ENCODE measurements around the gene TTC6.

The TTC6 gene

DNA sequence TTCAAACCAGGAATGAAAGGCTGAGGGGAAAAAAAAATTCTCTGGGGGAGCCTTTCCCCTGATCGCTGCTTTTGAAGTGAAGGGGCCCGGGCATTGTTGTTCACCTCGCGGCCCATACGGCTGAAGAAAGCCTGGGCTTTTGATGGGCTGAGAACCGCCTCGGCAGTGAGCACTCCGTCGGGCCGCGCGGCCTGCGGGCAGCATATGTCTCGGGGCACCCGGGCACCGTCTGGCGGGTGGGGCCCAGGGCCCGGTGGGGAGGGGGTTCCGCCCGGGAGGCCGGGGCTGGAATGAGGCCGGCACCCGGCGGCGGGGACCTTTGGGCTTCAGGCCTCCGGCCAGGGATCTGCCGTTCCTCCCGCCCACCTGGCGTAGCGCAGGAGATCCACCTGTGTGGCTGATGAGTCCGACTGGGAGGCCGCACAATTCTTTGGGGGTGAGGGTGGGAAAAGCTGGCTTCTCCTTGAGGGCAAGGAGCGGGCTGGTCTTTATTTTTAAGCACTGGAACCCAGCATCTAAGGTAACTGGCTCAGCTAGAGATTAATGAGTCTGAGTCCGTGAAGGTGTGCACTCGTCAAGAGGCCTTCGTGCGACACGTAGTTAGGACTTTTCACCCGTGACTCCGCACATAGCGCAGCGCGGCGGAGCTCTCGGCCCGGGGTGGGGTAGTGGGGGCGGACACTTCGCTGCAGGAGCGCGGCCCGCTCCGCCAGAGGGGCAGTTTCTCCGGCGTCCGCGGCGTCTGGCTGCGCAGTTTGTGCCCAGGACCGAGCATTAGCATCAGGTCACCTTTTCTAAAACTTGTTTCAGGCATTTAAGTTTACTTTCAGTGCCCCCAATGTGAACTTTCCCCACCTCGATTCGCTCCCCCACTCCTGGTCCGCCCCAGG is 11.0 kb upstream of the TTC6 start:
- Histone ChIP-seq H3K4me3 (ENCODE audit: low read depth, low read length) (no peak overlapping the region), H3K36me3 (replicated peaks) (no peaks in the 10 kb centered on the region), H3K27ac (no peak overlapping the region), H3K27me3 (replicated peaks) (peaks cover 57% of the 10 kb centered on the region)
- TF ChIP-seq, protein P1, sequence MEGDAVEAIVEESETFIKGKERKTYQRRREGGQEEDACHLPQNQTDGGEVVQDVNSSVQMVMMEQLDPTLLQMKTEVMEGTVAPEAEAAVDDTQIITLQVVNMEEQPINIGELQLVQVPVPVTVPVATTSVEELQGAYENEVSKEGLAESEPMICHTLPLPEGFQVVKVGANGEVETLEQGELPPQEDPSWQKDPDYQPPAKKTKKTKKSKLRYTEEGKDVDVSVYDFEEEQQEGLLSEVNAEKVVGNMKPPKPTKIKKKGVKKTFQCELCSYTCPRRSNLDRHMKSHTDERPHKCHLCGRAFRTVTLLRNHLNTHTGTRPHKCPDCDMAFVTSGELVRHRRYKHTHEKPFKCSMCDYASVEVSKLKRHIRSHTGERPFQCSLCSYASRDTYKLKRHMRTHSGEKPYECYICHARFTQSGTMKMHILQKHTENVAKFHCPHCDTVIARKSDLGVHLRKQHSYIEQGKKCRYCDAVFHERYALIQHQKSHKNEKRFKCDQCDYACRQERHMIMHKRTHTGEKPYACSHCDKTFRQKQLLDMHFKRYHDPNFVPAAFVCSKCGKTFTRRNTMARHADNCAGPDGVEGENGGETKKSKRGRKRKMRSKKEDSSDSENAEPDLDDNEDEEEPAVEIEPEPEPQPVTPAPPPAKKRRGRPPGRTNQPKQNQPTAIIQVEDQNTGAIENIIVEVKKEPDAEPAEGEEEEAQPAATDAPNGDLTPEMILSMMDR (IDR thresholded peaks at IDR 0.05; ENCODE audit: low read depth, low read length, missing control alignments) = no peak
- in situ Hi-C loops (cut with HindIII; ENCODE audit: low pct_ligation_motif_present, low sequenced_read_pairs) = no loop called here
- DNase-seq = no peak

DNA sequence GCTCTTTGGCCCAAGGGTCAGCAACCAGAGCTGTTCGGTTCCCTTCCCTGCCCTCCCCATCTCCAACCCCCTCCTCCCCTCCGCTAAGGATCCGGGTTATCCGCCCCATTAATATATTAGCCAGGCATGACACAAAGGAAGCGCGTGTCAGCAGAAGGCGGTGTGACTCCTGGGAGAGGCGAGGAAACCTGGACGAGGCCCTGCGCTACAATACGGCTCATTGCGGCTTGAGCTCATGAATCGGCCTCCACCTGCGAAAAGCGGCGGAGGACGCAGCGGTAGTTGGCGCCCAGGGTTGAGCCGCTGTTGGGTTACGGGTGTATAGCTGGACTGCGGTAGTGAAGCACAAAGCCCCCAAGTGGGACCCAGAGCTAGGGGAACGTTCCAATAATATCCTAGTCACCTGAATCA is 10.3 kb upstream of the TTC6 start:
- in situ Hi-C loops (cut with HindIII; ENCODE audit: low pct_ligation_motif_present, low sequenced_read_pairs) = no loop called here
- H3K27me3 ChIP-seq (replicated peaks) = peaks cover 63% of the 10 kb centered on the region
- no peak overlapping the region for H3K4me3 ChIP-seq (ENCODE audit: low read depth, low read length)
- no peak overlapping the region for H3K27ac ChIP-seq
- TF ChIP-seq, protein P1 (IDR thresholded peaks at IDR 0.05; ENCODE audit: low read depth, low read length, missing control alignments) = no peak
- no peaks in the 10 kb centered on the region for H3K36me3 ChIP-seq (replicated peaks)
- no peak for DNase-seq

- Histone ChIP-seq H3K36me3 (replicated peaks) (no peaks in the 10 kb centered on the region), H3K27ac (no peak overlapping the region), H3K4me3 (ENCODE audit: low read depth, low read length) (no peak overlapping the region), H3K27me3 (replicated peaks) (peaks cover 74% of the 10 kb centered on the region)
- TF ChIP-seq, protein P1 (IDR thresholded peaks at IDR 0.05; ENCODE audit: low read depth, low read length, missing control alignments) = no peak
- in situ Hi-C loops (cut with HindIII; ENCODE audit: low pct_ligation_motif_present, low sequenced_read_pairs) = no loop called here
- DNase-seq = no peak
Measured at GRCh38 chr14:37585971-37586796, 9.2 kb upstream of the TTC6 start.

DNA sequence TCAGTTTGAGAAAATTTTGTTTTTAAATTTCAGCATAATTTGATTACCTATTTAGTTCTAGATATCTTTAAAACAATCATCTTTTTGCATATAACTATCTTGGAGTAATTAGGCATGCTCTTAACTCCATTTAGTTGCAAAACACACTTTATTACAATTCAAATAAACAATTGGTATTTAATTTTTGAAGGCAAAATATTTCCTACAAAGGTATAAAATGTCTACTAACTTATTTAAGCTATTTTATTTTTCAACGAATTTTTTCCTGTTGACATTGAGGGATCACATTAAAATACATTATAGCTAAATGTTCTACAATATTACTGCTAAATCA is 8.7 kb upstream of the TTC6 start:
- H3K27me3 ChIP-seq (replicated peaks) = peaks cover 80% of the 10 kb centered on the region
- no peak overlapping the region for H3K4me3 ChIP-seq (ENCODE audit: low read depth, low read length)
- H3K27ac ChIP-seq = no peak overlapping the region
- no peaks in the 10 kb centered on the region for H3K36me3 ChIP-seq (replicated peaks)
- TF ChIP-seq, protein P1 (IDR thresholded peaks at IDR 0.05; ENCODE audit: low read depth, low read length, missing control alignments) = no peak
- in situ Hi-C loops (cut with HindIII; ENCODE audit: low pct_ligation_motif_present, low sequenced_read_pairs) = no loop called here
- DNase-seq = no peak

DNA sequence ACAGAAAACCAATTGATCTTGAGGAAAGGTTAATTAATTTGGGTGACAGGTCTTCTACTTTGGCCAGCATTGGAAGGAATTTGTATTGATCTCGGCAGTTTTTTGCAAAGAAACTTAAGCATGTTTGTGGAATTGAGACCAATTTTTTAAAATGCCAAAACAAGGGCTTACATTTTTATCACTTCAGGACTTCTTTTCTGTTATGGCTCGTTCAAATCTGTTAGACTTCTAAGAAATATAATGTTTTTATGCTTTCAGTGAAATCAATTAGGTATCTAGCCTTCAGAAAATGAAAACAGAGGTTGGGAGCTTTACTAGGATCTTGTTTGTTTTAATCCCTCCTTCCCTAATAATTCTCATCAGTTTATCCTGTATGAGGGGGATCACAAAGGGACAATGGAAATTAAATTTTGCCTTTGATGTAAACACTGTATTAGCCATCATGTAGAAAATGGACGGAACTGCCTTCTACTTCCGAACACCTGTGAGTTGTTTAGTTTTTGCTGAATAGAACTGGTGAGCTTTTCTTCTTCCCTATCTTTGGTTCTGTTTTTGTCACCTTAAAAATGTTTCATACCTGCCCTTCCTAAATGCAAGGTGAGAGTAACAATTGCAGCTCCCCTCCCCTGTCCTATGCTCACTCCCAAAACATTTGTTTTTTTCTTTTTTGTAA is 8.2 kb upstream of the TTC6 start:
- Histone ChIP-seq H3K4me3 (ENCODE audit: low read depth, low read length) (no peak overlapping the region), H3K27me3 (replicated peaks) (peaks cover 85% of the 10 kb centered on the region), H3K27ac (no peak overlapping the region), H3K36me3 (replicated peaks) (no peaks in the 10 kb centered on the region)
- DNase-seq = no peak
- in situ Hi-C loops (cut with HindIII; ENCODE audit: low pct_ligation_motif_present, low sequenced_read_pairs) = no loop called here
- TF ChIP-seq, protein P1 (IDR thresholded peaks at IDR 0.05; ENCODE audit: low read depth, low read length, missing control alignments) = no peak

All from brain microvascular endothelial cell (primary cell).